ENCODE measurements around the gene PCSK4. TPM values are rescaled to one million over a fixed set of nuclear protein-coding genes. Genes with fewer than 3 reads are reported as not detected.

Gene PCSK4
- total and polyA plus RNA-seq, 2 of the 13 experiments (the other 11 are each of a cell fraction or from before 2014, with no cell fraction given) = 2.0 to 2.7 TPM

DNA sequence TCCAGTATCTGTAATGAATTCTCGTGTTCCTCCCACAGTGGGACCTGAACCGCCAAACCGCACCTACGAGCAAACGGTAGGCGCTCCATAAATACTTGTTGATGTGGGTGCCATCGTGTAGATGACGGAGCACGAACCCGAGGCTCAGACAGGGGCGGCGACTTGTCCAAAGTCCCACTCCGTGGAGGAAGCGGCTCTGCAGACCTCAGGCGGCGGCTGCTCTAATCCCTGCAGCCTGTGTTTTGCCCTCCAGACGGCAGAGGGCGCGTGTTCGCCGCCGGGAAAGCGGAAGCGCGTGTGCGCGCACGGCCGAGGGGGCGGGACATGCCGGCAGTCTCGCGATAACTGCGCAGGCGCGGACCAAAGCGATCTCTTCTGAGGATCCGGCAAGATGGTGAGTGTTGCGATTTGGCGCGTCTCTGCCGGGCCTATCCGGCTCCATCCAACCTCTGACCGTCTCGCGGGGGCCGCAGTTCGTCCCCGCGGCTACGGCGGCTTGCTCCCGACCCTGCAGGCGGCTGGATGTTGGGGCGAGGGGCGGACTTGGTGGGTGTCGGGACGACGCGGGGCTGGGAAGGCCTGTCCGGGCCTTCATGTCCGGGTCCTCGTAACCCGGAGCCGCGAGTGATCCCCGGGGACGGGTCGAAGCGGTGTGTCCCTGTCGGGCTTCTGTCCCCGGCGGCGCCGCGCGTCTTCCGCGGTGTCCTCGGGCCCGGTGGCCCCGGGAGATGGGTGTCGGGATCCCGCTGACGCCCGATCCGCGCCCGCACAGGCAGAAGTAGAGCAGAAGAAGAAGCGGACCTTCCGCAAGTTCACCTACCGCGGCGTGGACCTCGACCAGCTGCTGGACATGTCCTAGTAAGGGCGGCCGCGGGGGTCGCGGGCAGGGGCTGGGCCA lies 51.9 kb downstream of the PCSK4 start, which contains the start of gene RPS15 (continued):
- TF ChIP-seq, protein P1, sequence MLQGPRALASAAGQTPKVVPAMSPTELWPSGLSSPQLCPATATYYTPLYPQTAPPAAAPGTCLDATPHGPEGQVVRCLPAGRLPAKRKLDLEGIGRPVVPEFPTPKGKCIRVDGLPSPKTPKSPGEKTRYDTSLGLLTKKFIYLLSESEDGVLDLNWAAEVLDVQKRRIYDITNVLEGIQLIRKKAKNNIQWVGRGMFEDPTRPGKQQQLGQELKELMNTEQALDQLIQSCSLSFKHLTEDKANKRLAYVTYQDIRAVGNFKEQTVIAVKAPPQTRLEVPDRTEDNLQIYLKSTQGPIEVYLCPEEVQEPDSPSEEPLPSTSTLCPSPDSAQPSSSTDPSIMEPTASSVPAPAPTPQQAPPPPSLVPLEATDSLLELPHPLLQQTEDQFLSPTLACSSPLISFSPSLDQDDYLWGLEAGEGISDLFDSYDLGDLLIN (CRISPR knock-in tag; IDR thresholded peaks at IDR 0.05; ENCODE audit: borderline replicate concordance) = peak; percentile 94; the same call in 1 of the 2 replicates
- TF ChIP-seq, protein P2, sequence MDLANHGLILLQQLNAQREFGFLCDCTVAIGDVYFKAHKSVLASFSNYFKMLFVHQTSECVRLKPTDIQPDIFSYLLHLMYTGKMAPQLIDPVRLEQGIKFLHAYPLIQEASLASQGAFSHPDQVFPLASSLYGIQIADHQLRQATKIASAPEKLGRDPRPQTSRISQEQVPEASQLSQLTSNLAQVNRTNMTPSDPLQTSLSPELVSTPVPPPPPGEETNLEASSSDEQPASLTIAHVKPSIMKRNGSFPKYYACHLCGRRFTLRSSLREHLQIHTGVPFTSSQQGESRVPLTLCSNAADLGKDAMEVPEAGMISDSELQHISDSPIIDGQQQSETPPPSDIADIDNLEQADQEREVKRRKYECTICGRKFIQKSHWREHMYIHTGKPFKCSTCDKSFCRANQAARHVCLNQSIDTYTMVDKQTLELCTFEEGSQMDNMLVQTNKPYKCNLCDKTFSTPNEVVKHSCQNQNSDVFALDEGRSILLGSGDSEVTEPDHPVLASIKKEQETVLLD (CRISPR knock-in tag; IDR thresholded peaks at IDR 0.05; ENCODE audit: low read depth) = peak; percentile 72
- TF ChIP-seq, protein P3, sequence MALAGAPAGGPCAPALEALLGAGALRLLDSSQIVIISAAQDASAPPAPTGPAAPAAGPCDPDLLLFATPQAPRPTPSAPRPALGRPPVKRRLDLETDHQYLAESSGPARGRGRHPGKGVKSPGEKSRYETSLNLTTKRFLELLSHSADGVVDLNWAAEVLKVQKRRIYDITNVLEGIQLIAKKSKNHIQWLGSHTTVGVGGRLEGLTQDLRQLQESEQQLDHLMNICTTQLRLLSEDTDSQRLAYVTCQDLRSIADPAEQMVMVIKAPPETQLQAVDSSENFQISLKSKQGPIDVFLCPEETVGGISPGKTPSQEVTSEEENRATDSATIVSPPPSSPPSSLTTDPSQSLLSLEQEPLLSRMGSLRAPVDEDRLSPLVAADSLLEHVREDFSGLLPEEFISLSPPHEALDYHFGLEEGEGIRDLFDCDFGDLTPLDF (CRISPR knock-in tag; IDR thresholded peaks at IDR 0.05) = peak; percentile 85
- TF ChIP-seq GZF1 (CRISPR knock-in tag; IDR thresholded peaks at IDR 0.05) (peak; percentile 81; the same call in 1 of the 2 replicates), ZBTB21 (CRISPR knock-in tag; IDR thresholded peaks at IDR 0.05) (0 out of 2 replicates have a peak, but pooled peaks have one; percentile 23), HNRNPH1 (optimal IDR thresholded peaks at IDR 0.05; ENCODE audit: low read depth, low read length) (no peak), TOPORS (CRISPR knock-in tag; IDR thresholded peaks at IDR 0.05) (no peak), ZBTB3 (CRISPR knock-in tag; IDR thresholded peaks at IDR 0.05; ENCODE audit: borderline replicate concordance, low read depth) (peak; percentile 84; the same call in 1 of the 2 replicates), HNF4G (IDR thresholded peaks at IDR 0.05; ENCODE audit: borderline replicate concordance, low read depth, low read length) (peak; percentile 72; the same call in 1 of the 2 replicates), HNF4G (CRISPR knock-in tag; IDR thresholded peaks at IDR 0.05; ENCODE audit: borderline replicate concordance, low read depth) (peak; percentile 91), ZFP82 (CRISPR knock-in tag; IDR thresholded peaks at IDR 0.05; ENCODE audit: borderline replicate concordance) (peak; percentile 77; the same call in 1 of the 2 replicates), MEIS1 (CRISPR knock-in tag; IDR thresholded peaks at IDR 0.05; ENCODE audit: borderline replicate concordance) (peak; percentile 49), SOX5 (CRISPR knock-in tag; IDR thresholded peaks at IDR 0.05; ENCODE audit: borderline replicate concordance) (peak; percentile 51; the same call in 1 of the 2 replicates), ZMYM4 (CRISPR knock-in tag; IDR thresholded peaks at IDR 0.05) (peak; percentile 94), PLRG1 (conservative IDR thresholded peaks at IDR 0.05) (no peak), NKX3-1 (CRISPR knock-in tag; IDR thresholded peaks at IDR 0.05) (peak; percentile 94), PRMT3 (CRISPR knock-in tag; IDR thresholded peaks at IDR 0.05; ENCODE audit: borderline replicate concordance, low read depth) (no peak)
- TF ChIP-seq, protein P4, sequence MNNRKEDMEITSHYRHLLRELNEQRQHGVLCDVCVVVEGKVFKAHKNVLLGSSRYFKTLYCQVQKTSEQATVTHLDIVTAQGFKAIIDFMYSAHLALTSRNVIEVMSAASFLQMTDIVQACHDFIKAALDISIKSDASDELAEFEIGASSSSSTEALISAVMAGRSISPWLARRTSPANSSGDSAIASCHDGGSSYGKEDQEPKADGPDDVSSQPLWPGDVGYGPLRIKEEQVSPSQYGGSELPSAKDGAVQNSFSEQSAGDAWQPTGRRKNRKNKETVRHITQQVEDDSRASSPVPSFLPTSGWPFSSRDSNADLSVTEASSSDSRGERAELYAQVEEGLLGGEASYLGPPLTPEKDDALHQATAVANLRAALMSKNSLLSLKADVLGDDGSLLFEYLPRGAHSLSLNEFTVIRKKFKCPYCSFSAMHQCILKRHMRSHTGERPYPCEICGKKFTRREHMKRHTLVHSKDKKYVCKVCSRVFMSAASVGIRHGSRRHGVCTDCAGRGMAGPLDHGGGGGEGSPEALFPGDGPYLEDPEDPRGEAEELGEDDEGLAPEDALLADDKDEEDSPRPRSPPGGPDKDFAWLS (CRISPR knock-in tag; IDR thresholded peaks at IDR 0.05; ENCODE audit: borderline replicate concordance) = no peak
- TF ChIP-seq, protein P5, sequence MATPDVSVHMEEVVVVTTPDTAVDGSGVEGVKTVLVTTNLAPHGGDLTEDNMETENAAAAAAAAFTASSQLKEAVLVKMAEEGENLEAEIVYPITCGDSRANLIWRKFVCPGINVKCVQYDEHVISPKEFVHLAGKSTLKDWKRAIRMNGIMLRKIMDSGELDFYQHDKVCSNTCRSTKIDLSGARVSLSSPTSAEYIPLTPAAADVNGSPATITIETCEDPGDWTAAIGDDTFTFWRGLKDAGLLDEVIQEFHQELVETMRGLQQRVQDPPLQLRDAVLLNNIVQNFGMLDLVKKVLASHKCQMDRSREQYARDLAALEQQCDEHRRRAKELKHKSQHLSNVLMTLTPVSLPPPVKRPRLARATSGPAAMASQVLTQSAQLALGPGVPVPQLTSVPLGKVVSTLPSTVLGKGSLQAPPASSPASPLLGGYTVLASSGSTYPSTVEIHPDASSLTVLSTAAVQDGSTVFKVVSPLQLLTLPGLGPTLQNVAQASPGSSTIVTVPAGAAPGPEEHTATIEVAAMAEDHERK (CRISPR knock-in tag; IDR thresholded peaks at IDR 0.05; ENCODE audit: low read depth) = peak; percentile 92
- TF ChIP-seq, protein P6, sequence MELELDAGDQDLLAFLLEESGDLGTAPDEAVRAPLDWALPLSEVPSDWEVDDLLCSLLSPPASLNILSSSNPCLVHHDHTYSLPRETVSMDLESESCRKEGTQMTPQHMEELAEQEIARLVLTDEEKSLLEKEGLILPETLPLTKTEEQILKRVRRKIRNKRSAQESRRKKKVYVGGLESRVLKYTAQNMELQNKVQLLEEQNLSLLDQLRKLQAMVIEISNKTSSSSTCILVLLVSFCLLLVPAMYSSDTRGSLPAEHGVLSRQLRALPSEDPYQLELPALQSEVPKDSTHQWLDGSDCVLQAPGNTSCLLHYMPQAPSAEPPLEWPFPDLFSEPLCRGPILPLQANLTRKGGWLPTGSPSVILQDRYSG (CRISPR knock-in tag; IDR thresholded peaks at IDR 0.05) = peak; percentile 74; the same call in 1 of the 2 replicates

Data from HepG2 (cell line).